ENCODE measurements around the gene RBMS2. TPM values are rescaled to one million over a fixed set of nuclear protein-coding genes. Genes with fewer than 3 reads are reported as not detected.

Gene RBMS2
- total and polyA plus RNA-seq, 9 of the 15 experiments (the other 6 are each of a cell fraction or from before 2014, with no cell fraction given) = 0.08 to 10.5 (median 0.31) TPM

- no peak for TF ChIP-seq FOXA1 (IDR thresholded peaks at IDR 0.05; ENCODE audit: borderline replicate concordance)
- TF ChIP-seq ZNF445 (CRISPR knock-in tag; IDR thresholded peaks at IDR 0.05; ENCODE audit: low read depth) = no peak
- no peak for TF ChIP-seq ZNF140 (CRISPR knock-in tag; IDR thresholded peaks at IDR 0.05)
- no peak for TF ChIP-seq CBX2 (IDR thresholded peaks at IDR 0.05; ENCODE audit: insufficient read depth, low read length, poor library complexity, severe bottlenecking)
- TF ChIP-seq TRIM24 (IDR thresholded peaks at IDR 0.05) = no peak
- TF ChIP-seq RFX5 (IDR thresholded peaks at IDR 0.05; ENCODE audit: low read depth, low read length) = no peak
- TF ChIP-seq FOXP1 (CRISPR knock-in tag; IDR thresholded peaks at IDR 0.05) = no peak
- no peak for TF ChIP-seq ZBTB11 (CRISPR knock-in tag; IDR thresholded peaks at IDR 0.05)
- no peak for TF ChIP-seq HDAC8 (tag; IDR thresholded peaks at IDR 0.05)
- TF ChIP-seq, protein P1, sequence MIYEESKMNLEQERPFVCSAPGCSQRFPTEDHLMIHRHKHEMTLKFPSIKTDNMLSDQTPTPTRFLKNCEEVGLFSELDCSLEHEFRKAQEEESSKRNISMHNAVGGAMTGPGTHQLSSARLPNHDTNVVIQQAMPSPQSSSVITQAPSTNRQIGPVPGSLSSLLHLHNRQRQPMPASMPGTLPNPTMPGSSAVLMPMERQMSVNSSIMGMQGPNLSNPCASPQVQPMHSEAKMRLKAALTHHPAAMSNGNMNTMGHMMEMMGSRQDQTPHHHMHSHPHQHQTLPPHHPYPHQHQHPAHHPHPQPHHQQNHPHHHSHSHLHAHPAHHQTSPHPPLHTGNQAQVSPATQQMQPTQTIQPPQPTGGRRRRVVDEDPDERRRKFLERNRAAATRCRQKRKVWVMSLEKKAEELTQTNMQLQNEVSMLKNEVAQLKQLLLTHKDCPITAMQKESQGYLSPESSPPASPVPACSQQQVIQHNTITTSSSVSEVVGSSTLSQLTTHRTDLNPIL (CRISPR knock-in tag; IDR thresholded peaks at IDR 0.05) = no peak
- TF ChIP-seq, protein P2, sequence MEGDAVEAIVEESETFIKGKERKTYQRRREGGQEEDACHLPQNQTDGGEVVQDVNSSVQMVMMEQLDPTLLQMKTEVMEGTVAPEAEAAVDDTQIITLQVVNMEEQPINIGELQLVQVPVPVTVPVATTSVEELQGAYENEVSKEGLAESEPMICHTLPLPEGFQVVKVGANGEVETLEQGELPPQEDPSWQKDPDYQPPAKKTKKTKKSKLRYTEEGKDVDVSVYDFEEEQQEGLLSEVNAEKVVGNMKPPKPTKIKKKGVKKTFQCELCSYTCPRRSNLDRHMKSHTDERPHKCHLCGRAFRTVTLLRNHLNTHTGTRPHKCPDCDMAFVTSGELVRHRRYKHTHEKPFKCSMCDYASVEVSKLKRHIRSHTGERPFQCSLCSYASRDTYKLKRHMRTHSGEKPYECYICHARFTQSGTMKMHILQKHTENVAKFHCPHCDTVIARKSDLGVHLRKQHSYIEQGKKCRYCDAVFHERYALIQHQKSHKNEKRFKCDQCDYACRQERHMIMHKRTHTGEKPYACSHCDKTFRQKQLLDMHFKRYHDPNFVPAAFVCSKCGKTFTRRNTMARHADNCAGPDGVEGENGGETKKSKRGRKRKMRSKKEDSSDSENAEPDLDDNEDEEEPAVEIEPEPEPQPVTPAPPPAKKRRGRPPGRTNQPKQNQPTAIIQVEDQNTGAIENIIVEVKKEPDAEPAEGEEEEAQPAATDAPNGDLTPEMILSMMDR (IDR thresholded peaks at IDR 0.05 in 2 of 3, conservative IDR thresholded peaks at IDR 0.05 in 1 of 3; ENCODE audit: insufficient read depth in 2 of 3, low read depth in 1 of 3, low read length in 3 of 3) = no peak; a peak in 1 of 6 replicates
- TF ChIP-seq, protein P3, sequence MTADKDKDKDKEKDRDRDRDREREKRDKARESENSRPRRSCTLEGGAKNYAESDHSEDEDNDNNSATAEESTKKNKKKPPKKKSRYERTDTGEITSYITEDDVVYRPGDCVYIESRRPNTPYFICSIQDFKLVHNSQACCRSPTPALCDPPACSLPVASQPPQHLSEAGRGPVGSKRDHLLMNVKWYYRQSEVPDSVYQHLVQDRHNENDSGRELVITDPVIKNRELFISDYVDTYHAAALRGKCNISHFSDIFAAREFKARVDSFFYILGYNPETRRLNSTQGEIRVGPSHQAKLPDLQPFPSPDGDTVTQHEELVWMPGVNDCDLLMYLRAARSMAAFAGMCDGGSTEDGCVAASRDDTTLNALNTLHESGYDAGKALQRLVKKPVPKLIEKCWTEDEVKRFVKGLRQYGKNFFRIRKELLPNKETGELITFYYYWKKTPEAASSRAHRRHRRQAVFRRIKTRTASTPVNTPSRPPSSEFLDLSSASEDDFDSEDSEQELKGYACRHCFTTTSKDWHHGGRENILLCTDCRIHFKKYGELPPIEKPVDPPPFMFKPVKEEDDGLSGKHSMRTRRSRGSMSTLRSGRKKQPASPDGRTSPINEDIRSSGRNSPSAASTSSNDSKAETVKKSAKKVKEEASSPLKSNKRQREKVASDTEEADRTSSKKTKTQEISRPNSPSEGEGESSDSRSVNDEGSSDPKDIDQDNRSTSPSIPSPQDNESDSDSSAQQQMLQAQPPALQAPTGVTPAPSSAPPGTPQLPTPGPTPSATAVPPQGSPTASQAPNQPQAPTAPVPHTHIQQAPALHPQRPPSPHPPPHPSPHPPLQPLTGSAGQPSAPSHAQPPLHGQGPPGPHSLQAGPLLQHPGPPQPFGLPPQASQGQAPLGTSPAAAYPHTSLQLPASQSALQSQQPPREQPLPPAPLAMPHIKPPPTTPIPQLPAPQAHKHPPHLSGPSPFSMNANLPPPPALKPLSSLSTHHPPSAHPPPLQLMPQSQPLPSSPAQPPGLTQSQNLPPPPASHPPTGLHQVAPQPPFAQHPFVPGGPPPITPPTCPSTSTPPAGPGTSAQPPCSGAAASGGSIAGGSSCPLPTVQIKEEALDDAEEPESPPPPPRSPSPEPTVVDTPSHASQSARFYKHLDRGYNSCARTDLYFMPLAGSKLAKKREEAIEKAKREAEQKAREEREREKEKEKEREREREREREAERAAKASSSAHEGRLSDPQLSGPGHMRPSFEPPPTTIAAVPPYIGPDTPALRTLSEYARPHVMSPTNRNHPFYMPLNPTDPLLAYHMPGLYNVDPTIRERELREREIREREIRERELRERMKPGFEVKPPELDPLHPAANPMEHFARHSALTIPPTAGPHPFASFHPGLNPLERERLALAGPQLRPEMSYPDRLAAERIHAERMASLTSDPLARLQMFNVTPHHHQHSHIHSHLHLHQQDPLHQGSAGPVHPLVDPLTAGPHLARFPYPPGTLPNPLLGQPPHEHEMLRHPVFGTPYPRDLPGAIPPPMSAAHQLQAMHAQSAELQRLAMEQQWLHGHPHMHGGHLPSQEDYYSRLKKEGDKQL (CRISPR knock-in tag; IDR thresholded peaks at IDR 0.05; ENCODE audit: borderline replicate concordance) = no peak
- no peak for TF ChIP-seq ZNF282 (CRISPR knock-in tag; IDR thresholded peaks at IDR 0.05)
- no peak for TF ChIP-seq XRCC4 (IDR thresholded peaks at IDR 0.05; ENCODE audit: extremely low read depth, insufficient read depth, insufficient read length)
- TF ChIP-seq ZBED1 (IDR thresholded peaks at IDR 0.05) = no peak
- no peak for TF ChIP-seq SMAD2 (IDR thresholded peaks at IDR 0.05; ENCODE audit: low read depth, low read length)
Observed at GRCh38 chr12:56565510-56566101, 44.0 kb downstream of the RBMS2 start (continued).

All from K562 (cell line).